ENCODE results near the gene C16orf90.
"Not testable (repeated sequence)": the region's sequence is repeated elsewhere in the genome, so short reads cannot be mapped to it uniquely, and the experiment has no call there.

The C16orf90 gene

DNA sequence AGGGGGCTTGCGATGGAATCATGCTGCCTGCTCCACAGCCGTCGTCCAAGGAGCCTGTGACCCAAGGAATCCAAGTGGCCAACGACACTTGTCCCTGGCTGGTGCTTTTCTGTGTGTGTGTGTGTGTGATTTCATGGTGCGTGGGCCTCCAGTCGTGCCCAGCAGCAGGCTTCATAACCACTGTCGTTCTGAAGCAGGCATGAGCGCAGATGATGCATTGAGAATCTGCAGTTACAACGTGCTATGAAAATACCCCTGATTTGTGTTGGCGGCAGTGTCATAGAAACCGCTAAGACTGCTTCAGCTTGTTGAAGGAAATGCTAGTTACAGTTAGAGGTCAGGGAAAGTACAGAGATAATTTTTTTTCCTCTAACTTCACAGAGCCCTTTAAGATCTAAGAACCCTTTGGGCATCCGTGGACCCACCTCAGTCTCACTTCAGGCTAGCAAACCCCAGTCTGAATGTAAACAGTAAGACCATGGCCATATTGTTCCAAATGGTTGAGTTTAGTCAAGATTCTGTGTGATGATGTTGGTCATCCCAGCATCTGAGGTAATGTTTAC, 15.6 kb downstream of the C16orf90 start:
- peak; percentile 42 for DNase-seq (ENCODE audit: low read depth)
- no peak overlapping the region for H3K4me3 ChIP-seq (ENCODE audit: low read depth, low read length)
- TF ChIP-seq, protein P1, sequence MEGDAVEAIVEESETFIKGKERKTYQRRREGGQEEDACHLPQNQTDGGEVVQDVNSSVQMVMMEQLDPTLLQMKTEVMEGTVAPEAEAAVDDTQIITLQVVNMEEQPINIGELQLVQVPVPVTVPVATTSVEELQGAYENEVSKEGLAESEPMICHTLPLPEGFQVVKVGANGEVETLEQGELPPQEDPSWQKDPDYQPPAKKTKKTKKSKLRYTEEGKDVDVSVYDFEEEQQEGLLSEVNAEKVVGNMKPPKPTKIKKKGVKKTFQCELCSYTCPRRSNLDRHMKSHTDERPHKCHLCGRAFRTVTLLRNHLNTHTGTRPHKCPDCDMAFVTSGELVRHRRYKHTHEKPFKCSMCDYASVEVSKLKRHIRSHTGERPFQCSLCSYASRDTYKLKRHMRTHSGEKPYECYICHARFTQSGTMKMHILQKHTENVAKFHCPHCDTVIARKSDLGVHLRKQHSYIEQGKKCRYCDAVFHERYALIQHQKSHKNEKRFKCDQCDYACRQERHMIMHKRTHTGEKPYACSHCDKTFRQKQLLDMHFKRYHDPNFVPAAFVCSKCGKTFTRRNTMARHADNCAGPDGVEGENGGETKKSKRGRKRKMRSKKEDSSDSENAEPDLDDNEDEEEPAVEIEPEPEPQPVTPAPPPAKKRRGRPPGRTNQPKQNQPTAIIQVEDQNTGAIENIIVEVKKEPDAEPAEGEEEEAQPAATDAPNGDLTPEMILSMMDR (IDR thresholded peaks at IDR 0.05; ENCODE audit: insufficient read depth, low read depth, low read length, missing control alignments), result no peak

DNA sequence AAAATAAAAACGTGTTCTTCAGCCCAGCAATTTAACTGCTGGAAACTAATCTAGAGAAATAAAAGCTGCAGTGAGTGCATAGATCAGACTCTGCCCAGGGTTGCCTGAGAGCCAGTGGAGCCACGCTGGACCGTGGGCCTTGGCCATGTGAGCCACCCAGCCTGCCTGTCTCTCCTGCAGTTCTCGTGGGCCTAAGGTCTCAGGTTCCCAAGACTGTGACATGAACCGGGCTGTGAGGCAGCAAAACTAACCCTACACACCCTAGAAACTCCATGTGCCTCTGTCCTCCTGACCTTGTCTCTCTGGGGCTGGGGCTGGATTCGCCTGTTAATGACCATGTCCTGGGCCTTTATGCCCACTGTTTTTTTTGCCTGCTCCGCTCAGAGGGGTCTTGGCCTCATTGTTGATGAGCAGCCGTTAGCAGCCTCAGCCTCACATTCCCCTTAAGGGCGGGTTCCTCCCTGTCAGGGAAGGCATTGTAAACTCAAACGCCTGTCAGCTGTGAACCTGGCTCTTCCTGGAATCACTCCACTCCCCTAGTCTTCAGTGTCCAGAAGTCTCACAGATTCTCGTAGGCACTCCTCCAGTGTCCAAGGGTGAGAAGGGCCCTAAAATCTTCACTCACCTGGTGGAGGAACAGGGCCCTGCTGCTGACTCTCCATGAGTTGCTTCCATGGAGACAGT, 16.9 kb downstream of the C16orf90 start:
- TF ChIP-seq, protein P1 (IDR thresholded peaks at IDR 0.05; ENCODE audit: insufficient read depth, low read depth, low read length, missing control alignments), result no peak
- no peak overlapping the region for H3K4me3 ChIP-seq (ENCODE audit: low read depth, low read length)
- DNase-seq (ENCODE audit: low read depth), result no peak

DNA sequence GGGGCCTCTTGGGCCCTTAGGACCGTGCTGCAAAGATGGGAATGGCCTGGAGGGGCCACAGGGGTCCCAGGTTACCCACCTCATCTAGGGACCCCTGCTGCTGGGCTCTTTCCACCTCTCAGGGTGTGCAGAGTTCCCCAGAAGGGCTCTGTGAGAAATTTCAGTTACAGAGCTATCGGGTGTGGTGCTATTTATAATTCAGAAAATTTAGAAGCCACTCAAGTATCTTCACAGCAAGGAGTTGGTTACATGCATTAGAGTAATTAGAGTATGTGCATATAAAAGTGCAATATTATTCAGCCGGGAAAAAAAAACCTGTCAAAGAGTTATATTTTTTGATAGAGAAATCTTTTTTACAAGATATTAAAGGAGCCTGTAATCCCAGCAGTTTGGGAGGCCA, 18.9 kb downstream of the C16orf90 start:
- no peak overlapping the region for H3K4me3 ChIP-seq (ENCODE audit: low read depth, low read length)
- no peak for DNase-seq (ENCODE audit: low read depth)
- TF ChIP-seq, protein P1 (IDR thresholded peaks at IDR 0.05; ENCODE audit: insufficient read depth, low read depth, low read length, missing control alignments), result no peak

DNA sequence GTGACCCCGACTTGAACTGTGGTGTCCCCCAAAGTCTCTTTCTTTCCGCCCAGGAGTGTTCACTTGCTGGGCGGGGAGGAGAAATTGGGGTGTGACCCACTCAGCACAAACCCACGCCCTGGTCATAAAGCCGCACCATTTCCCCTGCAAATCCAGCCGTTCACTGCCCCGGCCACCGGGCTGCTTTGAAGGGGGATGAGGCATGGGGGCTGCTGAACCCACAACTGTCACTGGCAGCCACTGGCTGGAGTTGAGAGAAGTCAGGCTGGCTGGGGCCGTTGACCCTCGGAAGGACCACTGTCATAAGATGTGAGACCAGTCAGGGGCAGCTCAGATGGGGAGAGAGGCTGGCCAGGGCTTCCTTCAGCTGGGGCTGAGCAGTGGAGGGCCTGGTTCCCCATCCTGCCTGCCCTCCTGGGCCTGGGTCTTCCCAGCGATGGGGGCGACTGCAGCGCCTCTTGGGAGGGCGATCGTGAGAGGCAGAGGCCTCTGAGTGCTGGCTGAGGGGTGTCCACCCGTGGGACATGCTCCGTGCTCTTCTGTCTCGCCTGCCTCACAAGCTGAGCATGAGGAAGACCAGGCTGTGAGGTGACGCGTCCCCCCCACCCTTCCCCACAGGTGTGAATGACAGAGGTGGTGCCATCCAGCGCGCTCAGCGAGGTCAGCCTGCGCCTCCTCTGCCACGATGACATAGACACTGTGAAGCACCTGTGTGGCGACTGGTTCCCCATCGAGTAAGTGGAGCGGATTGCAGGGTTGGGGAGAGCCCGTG, 19.5 kb downstream of the C16orf90 start:
- TF ChIP-seq, protein P1 (IDR thresholded peaks at IDR 0.05; ENCODE audit: insufficient read depth, low read depth, low read length, missing control alignments), result no peak

DNA sequence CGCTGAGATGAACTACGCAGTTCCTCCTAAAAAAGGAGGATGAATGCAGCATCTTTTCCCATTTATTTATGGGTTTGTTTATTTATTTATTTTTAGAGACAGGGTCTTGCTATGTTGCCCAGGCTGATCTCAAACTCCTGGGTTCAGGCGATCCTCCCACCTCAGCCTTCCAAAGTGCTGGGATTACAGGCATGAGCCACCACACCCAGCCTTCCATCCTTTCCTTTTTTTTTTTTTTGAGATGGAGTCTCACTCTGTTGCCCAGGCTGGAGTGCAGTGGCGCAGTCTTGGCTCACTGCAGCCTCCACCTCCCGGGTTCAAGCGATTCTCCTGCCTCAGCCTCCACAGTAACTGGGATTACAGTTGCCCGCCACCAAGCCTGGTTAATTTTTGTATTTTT, 20.4 kb downstream of the C16orf90 start:
- H3K4me3 ChIP-seq (ENCODE audit: low read depth, low read length); DNase-seq (ENCODE audit: low read depth): not testable (repeated sequence)

More for the DNA sequence above, 19.5 kb downstream of the C16orf90 start:
- no peak for DNase-seq (ENCODE audit: low read depth)
- no peak overlapping the region for H3K4me3 ChIP-seq (ENCODE audit: low read depth, low read length)

DNA sequence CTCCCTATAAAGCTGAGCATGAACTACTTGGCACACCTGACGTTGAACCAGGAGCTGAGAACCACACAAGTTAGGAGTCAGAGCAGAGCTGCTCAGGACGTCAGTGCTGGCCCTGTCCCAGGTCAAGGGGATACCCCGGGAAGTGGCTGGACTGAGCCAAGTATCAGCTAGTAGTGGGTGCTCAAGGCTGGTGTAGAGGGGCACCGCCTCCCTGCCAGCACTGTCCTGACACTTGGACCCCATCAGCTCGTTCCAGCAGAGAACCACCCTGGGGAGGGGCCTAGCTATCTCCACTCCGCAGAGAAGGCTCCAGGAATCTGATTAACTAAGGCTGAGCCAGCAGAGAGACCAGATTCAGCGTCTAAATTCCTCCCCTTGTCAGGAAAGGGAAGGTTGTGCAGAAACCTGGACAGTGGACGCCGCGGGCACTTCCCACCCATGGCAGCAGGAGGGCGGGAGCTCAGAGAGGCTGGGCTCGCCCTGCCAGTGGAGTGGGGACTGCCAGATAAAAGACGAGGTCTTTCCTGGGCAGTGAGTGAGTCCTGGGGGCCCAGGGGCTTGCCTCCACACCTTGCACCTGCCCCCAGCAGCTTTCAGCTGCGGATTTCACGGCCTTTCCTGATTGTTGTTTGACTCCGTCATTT, 21.0 kb downstream of the C16orf90 start:
- H3K4me3 ChIP-seq (ENCODE audit: low read depth, low read length), result no peak overlapping the region
- DNase-seq (ENCODE audit: low read depth), result no peak
- TF ChIP-seq, protein P1 (IDR thresholded peaks at IDR 0.05; ENCODE audit: insufficient read depth, low read depth, low read length, missing control alignments), result no peak

DNA sequence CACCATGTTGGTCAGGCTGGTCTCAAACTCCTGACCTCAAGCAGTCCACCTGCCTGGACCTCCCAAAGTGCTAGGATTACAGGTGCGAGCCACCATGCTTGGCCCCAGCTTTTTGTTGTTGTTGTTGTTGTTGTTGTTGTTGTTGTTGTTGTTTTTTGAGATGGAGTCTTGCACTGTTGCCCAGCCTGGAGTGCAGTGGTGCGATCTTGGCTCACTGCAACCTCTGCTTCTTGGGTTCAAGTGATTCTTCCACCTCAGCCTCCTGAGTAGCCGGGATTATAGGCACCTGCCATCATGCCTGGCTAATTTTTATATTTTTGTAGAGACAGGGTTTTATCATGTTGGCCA, 21.7 kb downstream of the C16orf90 start:
- H3K4me3 ChIP-seq (ENCODE audit: low read depth, low read length); DNase-seq (ENCODE audit: low read depth): not testable (repeated sequence)
